ENCODE data around the gene PTPN23. TPM values are rescaled to one million over a fixed set of nuclear protein-coding genes. Genes with fewer than 3 reads are reported as not detected.

Gene PTPN23
- total and polyA plus RNA-seq, 2 of the 13 experiments (the other 11 are each of a cell fraction or from before 2014, with no cell fraction given) = 2.3 to 3.7 TPM

- no peak for TF ChIP-seq HNRNPH1 (optimal IDR thresholded peaks at IDR 0.05; ENCODE audit: low read depth, low read length)
- 0 out of 2 replicates have a peak, but pooled peaks have one; percentile 55 for TF ChIP-seq ZNF430 (CRISPR knock-in tag; IDR thresholded peaks at IDR 0.05)
- TF ChIP-seq TFAP4 (IDR thresholded peaks at IDR 0.05; ENCODE audit: borderline replicate concordance, low read depth) = peak; percentile 28; the same call in 1 of the 2 replicates
- TF ChIP-seq ELK4 (CRISPR knock-in tag; IDR thresholded peaks at IDR 0.05; ENCODE audit: borderline replicate concordance) = no peak
- TF ChIP-seq FIP1L1 (IDR thresholded peaks at IDR 0.05; ENCODE audit: borderline replicate concordance, insufficient read depth, low read depth, low read length) = no peak
- TF ChIP-seq JUNB (CRISPR knock-in tag; IDR thresholded peaks at IDR 0.05; ENCODE audit: borderline replicate concordance) = no peak
- peak; percentile 75; the same call in 1 of the 2 replicates for TF ChIP-seq ZMYM3 (CRISPR knock-in tag; IDR thresholded peaks at IDR 0.05)
- TF ChIP-seq JUND (CRISPR knock-in tag; IDR thresholded peaks at IDR 0.05) = 0 out of 2 replicates have a peak, but pooled peaks have one; percentile 26
- no peak for TF ChIP-seq NFAT5 (CRISPR knock-in tag; IDR thresholded peaks at IDR 0.05)
- TF ChIP-seq ZNF124 (CRISPR knock-in tag; IDR thresholded peaks at IDR 0.05) = peak; percentile 23; the same call in 1 of the 2 replicates
- peak; percentile 74; the same call in 1 of the 2 replicates for TF ChIP-seq ZNF639 (CRISPR knock-in tag; conservative IDR thresholded peaks at IDR 0.05)
- TF ChIP-seq SNAPC5 (CRISPR knock-in tag; IDR thresholded peaks at IDR 0.05; ENCODE audit: borderline replicate concordance) = no peak
- no peak for TF ChIP-seq ZNF234 (CRISPR knock-in tag; conservative IDR thresholded peaks at IDR 0.05)
- TF ChIP-seq ELF1 (CRISPR knock-in tag; IDR thresholded peaks at IDR 0.05) = peak; percentile 33; the same call in 1 of the 2 replicates
- no peak for TF ChIP-seq ZNF33B (CRISPR knock-in tag; IDR thresholded peaks at IDR 0.05)
- TF ChIP-seq ZXDC (CRISPR knock-in tag; IDR thresholded peaks at IDR 0.05) = 0 out of 2 replicates have a peak, but pooled peaks have one; percentile 42
- TF ChIP-seq KDM2A (CRISPR knock-in tag; IDR thresholded peaks at IDR 0.05; ENCODE audit: borderline replicate concordance, low read depth) = peak; percentile 73; the same call in 1 of the 2 replicates
- TF ChIP-seq ZNF17 (CRISPR knock-in tag; IDR thresholded peaks at IDR 0.05) = no peak
Observed at GRCh38 chr3:47379411-47379899, 1.4 kb upstream of the PTPN23 start (continued).

Data from HepG2 (cell line).